PC-3 (cell line): Measurements from ENCODE around the gene CROT.

Experiments
- CTCF ChIP-seq: fragments of 300-600 bp; sonication (generic); conservative IDR thresholded peaks from 2 replicates; pipeline ENCODE4 v1.5.1; 2017; ENCODE audit warnings: antibody characterized with exemption, low read depth, mild to moderate bottlenecking, low read length
- EZH2phosphoT487 ChIP-seq: fragments of 300-600 bp; sonication (generic); IDR thresholded peaks from 2 replicates; pipeline ENCODE4 v1.6.1; 2018; ENCODE audit warnings: mild to moderate bottlenecking, antibody characterized with exemption, low read length, borderline replicate concordance

DNA sequence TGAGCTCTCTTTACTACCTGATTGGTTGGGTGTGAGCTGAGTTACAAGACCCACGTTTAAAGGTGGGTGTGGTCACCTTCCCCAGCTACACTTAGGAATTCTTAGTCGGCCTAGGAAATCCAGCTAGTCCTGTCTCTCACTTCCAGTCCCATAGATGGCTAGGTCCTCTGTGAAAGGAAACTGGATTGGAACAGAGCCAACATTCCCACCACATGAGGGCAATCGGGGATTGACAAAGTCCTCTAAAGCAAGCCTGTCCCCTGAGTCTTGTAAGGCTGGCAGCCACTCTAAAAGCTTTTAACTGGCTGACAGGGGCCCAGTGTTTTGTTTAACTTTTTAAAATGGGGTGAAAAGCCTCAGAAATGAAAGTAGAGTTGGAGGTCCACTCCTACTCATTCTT lies 15.1 kb upstream of the CROT start:
- TF ChIP-seq CTCF (no peak), EZH2phosphoT487 (no peak)
